WERI-Rb-1 (cell line): ENCODE data around the gene DGKD.

Experiments
- DNase-seq: peaks from one replicate; pipeline ENCODE4 v3.0.0-alpha.2; 2020
- H3K27ac ChIP-seq: fragments of 250-450 bp; sonication (Bioruptor Pico); 2 replicates; pipeline ENCODE4 v1.5.1; 2020; ENCODE audit warnings: mild to moderate bottlenecking, moderate library complexity
- H3K27me3 ChIP-seq: fragments of 250-450 bp; sonication (Bioruptor Pico); 2 replicates; pipeline ENCODE4 v1.5.1; 2021; ENCODE audit warnings: mild to moderate bottlenecking, low read depth, moderate library complexity; ENCODE audit not compliant: insufficient read depth, severe bottlenecking
- H3K36me3 ChIP-seq: fragments of 250-450 bp; sonication (Bioruptor Pico); 2 replicates; pipeline ENCODE4 v1.5.1; 2020; ENCODE audit warnings: mild to moderate bottlenecking, moderate library complexity
- H3K4me3 ChIP-seq: 2 replicates; pipeline ENCODE4 v1.5.1; 2011; ENCODE audit warnings: low read depth, mild to moderate bottlenecking, control low read depth, low read length
- H3K9me3 ChIP-seq: fragments of 250-450 bp; sonication (Bioruptor Pico); 2 replicates; pipeline ENCODE4 v1.5.1; 2021; ENCODE audit warnings: mild to moderate bottlenecking, moderate library complexity; ENCODE audit not compliant: severe bottlenecking
- TF ChIP-seq, protein P1 (sequence below): IDR thresholded peaks from 2 replicates; pipeline ENCODE4 v1.5.1; 2011; ENCODE audit warnings: low read depth, mild to moderate bottlenecking, control low read depth, inconsistent platforms, low read length

DGKD gene

DNA sequence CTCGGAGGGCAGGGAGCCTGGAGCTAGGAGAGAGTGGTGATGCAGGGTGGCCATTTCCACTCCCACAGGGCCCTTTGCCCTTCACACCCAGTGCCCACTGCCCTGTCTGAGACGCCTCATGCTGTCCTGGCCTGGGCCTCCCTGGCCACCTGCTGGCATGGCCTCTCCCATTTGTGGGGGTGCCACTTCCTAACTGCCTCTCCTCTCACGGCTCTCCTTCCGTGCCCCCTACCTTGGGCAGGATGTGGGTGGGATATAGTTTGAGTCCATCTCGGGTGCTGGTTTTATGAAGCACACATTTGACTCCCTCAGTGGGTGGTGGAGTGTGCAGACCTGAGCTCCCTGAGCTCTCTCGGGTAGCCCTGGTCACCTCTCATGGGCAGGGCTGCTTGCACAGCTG lies 46.0 kb downstream of the DGKD start:
- H3K27ac ChIP-seq = no peak overlapping the region
- H3K4me3 ChIP-seq = no peak overlapping the region
- no peaks in the 10 kb centered on the region for H3K9me3 ChIP-seq
- TF ChIP-seq, protein P1, sequence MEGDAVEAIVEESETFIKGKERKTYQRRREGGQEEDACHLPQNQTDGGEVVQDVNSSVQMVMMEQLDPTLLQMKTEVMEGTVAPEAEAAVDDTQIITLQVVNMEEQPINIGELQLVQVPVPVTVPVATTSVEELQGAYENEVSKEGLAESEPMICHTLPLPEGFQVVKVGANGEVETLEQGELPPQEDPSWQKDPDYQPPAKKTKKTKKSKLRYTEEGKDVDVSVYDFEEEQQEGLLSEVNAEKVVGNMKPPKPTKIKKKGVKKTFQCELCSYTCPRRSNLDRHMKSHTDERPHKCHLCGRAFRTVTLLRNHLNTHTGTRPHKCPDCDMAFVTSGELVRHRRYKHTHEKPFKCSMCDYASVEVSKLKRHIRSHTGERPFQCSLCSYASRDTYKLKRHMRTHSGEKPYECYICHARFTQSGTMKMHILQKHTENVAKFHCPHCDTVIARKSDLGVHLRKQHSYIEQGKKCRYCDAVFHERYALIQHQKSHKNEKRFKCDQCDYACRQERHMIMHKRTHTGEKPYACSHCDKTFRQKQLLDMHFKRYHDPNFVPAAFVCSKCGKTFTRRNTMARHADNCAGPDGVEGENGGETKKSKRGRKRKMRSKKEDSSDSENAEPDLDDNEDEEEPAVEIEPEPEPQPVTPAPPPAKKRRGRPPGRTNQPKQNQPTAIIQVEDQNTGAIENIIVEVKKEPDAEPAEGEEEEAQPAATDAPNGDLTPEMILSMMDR = no peak
- no peak for DNase-seq
- H3K36me3 ChIP-seq = no peaks in the 10 kb centered on the region
- H3K27me3 ChIP-seq = no peaks in the 10 kb centered on the region

DNA sequence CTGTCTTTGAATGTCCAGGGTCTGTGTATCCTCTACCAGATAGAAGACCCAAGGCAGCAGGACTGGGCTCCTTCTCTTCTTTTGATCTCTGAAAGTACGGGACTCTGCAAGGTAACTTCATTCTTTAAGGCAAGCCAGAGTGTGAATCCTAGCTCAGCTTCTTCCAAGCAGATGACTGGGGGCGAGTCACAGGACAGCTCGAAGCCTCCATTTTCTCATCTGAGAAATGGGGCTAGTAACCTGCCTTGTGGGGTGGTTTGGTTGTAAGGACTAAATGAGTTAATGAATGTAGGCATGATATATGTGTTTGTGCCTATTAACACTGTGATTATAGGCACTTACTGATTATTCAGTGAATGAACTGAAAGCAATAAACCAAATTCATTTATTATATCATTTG lies 46.7 kb downstream of the DGKD start:
- H3K27me3 ChIP-seq = no peaks in the 10 kb centered on the region
- H3K9me3 ChIP-seq = peaks cover 2% of the 10 kb centered on the region
- no peak overlapping the region for H3K4me3 ChIP-seq
- TF ChIP-seq, protein P1 = no peak
- no peak for DNase-seq
- no peaks in the 10 kb centered on the region for H3K36me3 ChIP-seq
- H3K27ac ChIP-seq = no peak overlapping the region

DNA sequence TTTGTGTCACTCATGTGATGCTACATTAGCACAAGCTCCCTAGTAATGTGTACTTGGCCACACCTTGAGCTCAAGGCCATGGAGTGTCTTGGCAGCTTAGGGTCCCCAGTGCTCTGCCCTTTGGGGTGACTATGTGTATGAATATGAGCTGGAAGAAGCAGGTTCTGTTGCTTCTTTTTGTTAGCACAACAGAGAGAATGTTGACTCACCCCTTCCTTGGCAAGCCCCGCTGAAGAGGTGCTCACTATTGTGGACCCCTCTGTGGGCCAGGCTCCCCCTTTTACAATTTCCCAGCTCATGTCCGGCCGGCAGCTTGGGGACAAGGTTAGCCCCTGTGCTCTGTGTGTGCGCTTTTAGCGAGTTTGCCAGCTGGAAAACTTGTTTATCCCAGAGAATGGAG lies 48.1 kb downstream of the DGKD start:
- TF ChIP-seq, protein P1 = no peak
- Histone ChIP-seq H3K4me3 (no peak overlapping the region), H3K36me3 (no peaks in the 10 kb centered on the region), H3K27me3 (no peaks in the 10 kb centered on the region), H3K27ac (no peak overlapping the region), H3K9me3 (peaks cover 2% of the 10 kb centered on the region)
- no peak for DNase-seq

DNA sequence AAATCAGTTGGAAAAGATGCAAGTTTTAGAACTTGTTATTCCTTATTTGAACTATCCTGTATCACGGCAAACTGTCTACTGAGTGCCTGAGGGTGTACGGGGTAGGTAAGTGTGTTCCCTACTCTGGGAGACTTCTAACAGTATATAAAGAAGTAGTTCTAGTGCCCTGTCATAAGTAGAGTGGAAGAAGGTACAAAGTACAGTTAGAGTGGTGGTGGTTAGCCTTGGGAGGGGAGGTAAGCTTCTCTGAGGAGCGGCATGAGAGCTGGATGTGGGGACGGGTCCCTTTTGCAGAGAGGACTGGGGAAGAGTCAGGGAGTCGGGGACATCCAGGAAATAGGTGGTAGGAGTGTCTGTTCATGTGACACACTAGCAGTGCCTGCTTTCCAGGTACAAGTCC lies 48.5 kb downstream of the DGKD start:
- H3K9me3 ChIP-seq = peaks cover 2% of the 10 kb centered on the region
- DNase-seq = no peak
- TF ChIP-seq, protein P1 = no peak
- H3K4me3 ChIP-seq = no peak overlapping the region
- no peaks in the 10 kb centered on the region for H3K36me3 ChIP-seq
- no peak overlapping the region for H3K27ac ChIP-seq
- no peaks in the 10 kb centered on the region for H3K27me3 ChIP-seq

DNA sequence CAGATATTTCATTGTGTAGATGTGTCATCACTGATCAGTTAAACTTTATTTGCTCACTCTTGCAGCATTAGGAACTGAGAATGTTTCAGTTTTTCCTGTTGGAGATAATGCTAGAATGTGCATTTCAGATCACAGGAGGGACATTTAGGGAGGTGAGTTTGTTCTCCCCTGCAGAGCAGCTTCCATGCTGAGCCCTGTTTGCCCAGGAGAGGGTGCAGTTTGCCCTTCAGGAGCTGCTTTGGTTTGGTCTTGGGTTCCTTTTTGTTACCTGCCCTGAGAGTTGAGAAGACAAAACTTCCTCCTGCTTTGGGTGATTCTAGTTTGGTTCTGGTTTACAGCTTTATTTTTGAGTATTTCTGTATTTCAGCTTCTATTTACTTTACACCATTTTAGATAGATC lies 49.9 kb downstream of the DGKD start:
- H3K27me3 ChIP-seq = no peaks in the 10 kb centered on the region
- TF ChIP-seq, protein P1 = peak; percentile 84
- H3K27ac ChIP-seq = no peak overlapping the region
- H3K36me3 ChIP-seq = no peaks in the 10 kb centered on the region
- no peak overlapping the region for H3K4me3 ChIP-seq
- peaks cover 2% of the 10 kb centered on the region for H3K9me3 ChIP-seq
- peak; percentile 45 for DNase-seq

DNA sequence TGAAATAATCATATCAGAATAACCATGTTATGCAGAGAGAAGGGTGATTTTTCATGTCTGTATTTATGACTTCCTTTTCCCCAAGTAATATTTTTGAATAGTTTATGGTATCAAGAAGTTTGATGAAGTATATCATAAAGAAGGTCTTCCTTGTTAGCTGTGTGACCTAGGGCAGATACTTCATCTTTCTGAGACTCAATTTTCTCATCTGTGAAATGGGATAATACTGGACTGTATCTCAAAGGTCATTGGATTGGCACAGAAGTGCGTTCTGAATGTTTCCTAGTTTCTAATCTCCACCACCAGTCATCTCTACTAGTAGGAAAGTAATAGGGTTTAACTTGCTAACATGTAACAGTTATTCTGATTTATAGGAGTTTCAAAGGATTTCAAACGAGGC lies 52.6 kb downstream of the DGKD start:
- Histone ChIP-seq H3K9me3 (peaks cover 7% of the 10 kb centered on the region), H3K4me3 (no peak overlapping the region), H3K36me3 (no peaks in the 10 kb centered on the region), H3K27ac (no peak overlapping the region), H3K27me3 (no peaks in the 10 kb centered on the region)
- TF ChIP-seq, protein P1 = no peak
- DNase-seq = no peak
